ENCODE data around the gene PCDH19.

PCDH19 gene

DNA sequence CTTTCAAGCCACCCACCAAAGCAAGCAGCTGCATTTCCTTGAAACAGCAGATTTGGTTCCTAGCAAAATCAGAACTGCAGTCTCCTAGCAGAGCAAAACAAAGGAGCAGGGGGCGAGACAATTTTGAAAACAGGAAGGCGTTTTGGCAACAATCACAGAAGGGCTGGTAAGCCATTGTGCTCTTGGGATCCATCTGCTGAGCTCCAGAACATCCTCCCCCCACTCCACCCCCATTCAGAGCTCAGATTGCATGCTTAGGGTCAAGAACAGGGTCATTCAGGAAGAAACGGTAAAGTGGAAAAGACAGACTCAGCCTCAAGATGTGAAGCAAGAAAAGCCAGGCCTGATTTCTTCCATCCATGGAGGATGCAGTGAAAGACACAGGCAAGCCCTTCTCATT is 7.6 kb upstream of the PCDH19 start:
- no peaks in the 10 kb centered on the region for H3K36me3 ChIP-seq (ENCODE audit: insufficient read depth, low read length)
- H3K9me2 ChIP-seq (replicated peaks; ENCODE audit: low read depth, low read length): no peaks in the 10 kb centered on the region
- H3K4me2 ChIP-seq (ENCODE audit: low read depth, low read length, poor library complexity, severe bottlenecking): no peak overlapping the region
- H3K27me3 ChIP-seq (ENCODE audit: insufficient read depth, low read length, poor library complexity, severe bottlenecking): no peaks in the 10 kb centered on the region
- H3K79me2 ChIP-seq (ENCODE audit: insufficient read depth, low read length): no peaks in the 10 kb centered on the region
- no peak overlapping the region for H2AFZ ChIP-seq (ENCODE audit: low read length)
- H3K4me3 ChIP-seq (ENCODE audit: low read length, poor library complexity, severe bottlenecking): no peak overlapping the region
- H4K20me1 ChIP-seq (ENCODE audit: insufficient read depth, low read length, poor library complexity, severe bottlenecking): no peaks in the 10 kb centered on the region
- no peaks in the 10 kb centered on the region for H3F3A ChIP-seq (ENCODE audit: low read depth)
- H3K9me3 ChIP-seq (ENCODE audit: insufficient read depth, low read depth, low read length): no peaks in the 10 kb centered on the region
- no peak overlapping the region for H3K9ac ChIP-seq (ENCODE audit: low read depth, low read length, poor library complexity, severe bottlenecking)
- no peaks in the 10 kb centered on the region for H3K4me1 ChIP-seq (ENCODE audit: insufficient read depth, low read length, poor library complexity, severe bottlenecking)
- TF ChIP-seq, protein P1, sequence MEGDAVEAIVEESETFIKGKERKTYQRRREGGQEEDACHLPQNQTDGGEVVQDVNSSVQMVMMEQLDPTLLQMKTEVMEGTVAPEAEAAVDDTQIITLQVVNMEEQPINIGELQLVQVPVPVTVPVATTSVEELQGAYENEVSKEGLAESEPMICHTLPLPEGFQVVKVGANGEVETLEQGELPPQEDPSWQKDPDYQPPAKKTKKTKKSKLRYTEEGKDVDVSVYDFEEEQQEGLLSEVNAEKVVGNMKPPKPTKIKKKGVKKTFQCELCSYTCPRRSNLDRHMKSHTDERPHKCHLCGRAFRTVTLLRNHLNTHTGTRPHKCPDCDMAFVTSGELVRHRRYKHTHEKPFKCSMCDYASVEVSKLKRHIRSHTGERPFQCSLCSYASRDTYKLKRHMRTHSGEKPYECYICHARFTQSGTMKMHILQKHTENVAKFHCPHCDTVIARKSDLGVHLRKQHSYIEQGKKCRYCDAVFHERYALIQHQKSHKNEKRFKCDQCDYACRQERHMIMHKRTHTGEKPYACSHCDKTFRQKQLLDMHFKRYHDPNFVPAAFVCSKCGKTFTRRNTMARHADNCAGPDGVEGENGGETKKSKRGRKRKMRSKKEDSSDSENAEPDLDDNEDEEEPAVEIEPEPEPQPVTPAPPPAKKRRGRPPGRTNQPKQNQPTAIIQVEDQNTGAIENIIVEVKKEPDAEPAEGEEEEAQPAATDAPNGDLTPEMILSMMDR (conservative IDR thresholded peaks at IDR 0.05; ENCODE audit: low read length): no peak
- TF ChIP-seq EZH2phosphoT487 (IDR thresholded peaks at IDR 0.05; ENCODE audit: borderline replicate concordance): no peak

DNA sequence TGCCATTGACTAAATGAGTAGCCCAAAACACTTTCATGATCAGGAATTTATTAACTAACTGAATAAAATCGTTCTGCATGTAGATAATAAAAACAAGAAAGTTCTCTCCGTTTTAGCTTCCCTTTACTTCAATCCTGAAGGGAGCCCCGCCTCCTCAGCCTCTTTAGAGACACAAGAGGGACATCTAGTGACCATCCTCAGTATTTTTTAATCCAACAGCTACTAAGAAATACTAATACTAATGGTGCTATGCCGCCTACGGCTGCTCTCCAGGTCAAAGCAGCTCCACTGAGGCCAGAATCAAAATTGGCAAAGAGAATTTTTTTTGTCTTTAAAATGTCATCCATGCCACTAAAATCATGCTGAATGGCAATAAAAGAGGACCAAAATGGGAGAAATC is 3.2 kb upstream of the PCDH19 start:
- peak overlapping the region; percentile 44 for H3K4me3 ChIP-seq (ENCODE audit: low read length, poor library complexity, severe bottlenecking)
- TF ChIP-seq, protein P1 (conservative IDR thresholded peaks at IDR 0.05; ENCODE audit: low read length): peak; percentile 56
- no peak for TF ChIP-seq EZH2phosphoT487 (IDR thresholded peaks at IDR 0.05; ENCODE audit: borderline replicate concordance)
- no peaks in the 10 kb centered on the region for H3K4me1 ChIP-seq (ENCODE audit: insufficient read depth, low read length, poor library complexity, severe bottlenecking)
- H3K4me2 ChIP-seq (ENCODE audit: low read depth, low read length, poor library complexity, severe bottlenecking): peak overlapping the region; percentile 54
- no peaks in the 10 kb centered on the region for H3K9me3 ChIP-seq (ENCODE audit: insufficient read depth, low read depth, low read length)
- no peaks in the 10 kb centered on the region for H3K79me2 ChIP-seq (ENCODE audit: insufficient read depth, low read length)
- H3K36me3 ChIP-seq (ENCODE audit: insufficient read depth, low read length): no peaks in the 10 kb centered on the region
- H3K9me2 ChIP-seq (replicated peaks; ENCODE audit: low read depth, low read length): no peaks in the 10 kb centered on the region
- H3K9ac ChIP-seq (ENCODE audit: low read depth, low read length, poor library complexity, severe bottlenecking): no peak overlapping the region
- no peaks in the 10 kb centered on the region for H3K27me3 ChIP-seq (ENCODE audit: insufficient read depth, low read length, poor library complexity, severe bottlenecking)
- 0 out of 2 replicates have a peak overlapping the region, but pooled peaks have one; percentile 55 for H2AFZ ChIP-seq (ENCODE audit: low read length)
- no peaks in the 10 kb centered on the region for H4K20me1 ChIP-seq (ENCODE audit: insufficient read depth, low read length, poor library complexity, severe bottlenecking)
- no peaks in the 10 kb centered on the region for H3F3A ChIP-seq (ENCODE audit: low read depth)

DNA sequence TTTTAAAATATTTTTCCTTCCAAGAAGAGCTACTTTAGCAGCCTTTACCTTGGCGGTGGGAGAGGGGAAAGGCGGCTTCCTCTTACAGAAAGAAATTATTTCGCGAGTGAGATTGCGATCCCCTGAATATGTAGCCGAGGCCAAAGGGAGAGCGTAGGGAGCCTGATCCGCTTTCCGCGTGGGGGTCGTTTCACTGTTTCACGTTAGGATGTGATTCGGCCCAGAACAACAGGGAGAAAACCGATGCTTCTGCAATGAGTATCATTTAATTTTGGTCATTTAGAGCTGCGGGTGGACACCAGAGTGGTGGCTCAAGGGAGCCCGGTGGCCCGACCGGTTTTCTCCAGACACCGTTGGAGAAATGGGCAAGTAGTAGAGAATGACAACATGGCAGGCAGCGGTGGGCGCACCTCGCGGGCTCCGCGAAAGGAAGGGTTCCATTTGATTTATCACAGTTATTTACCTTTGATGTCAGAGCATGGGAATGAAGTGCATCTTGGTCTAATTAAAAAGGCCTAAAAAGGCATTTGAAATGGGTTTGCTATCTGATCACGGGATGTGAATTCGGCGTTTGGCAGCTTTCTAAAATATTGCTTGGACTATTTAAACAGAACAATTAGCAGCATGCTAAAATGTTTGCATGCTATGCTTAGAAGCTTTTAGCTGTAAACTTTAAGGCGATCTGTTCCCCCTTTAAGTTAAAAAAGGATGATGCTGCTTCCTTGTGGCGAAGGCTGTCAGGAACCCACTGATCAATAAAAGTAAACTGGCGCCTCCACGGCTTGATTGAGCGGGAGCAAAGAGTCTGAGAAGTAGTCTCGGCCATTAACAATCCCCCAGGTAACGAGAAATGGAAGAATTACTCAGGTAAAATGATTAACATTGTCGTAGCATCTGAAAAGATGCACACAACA is 2.0 kb upstream of the PCDH19 start:
- Histone ChIP-seq H3K9me2 (replicated peaks; ENCODE audit: low read depth, low read length) (no peaks in the 10 kb centered on the region), H3K4me1 (ENCODE audit: insufficient read depth, low read length, poor library complexity, severe bottlenecking) (no peaks in the 10 kb centered on the region), H3K4me3 (ENCODE audit: low read length, poor library complexity, severe bottlenecking) (no peak overlapping the region), H3K4me2 (ENCODE audit: low read depth, low read length, poor library complexity, severe bottlenecking) (no peak overlapping the region), H4K20me1 (ENCODE audit: insufficient read depth, low read length, poor library complexity, severe bottlenecking) (no peaks in the 10 kb centered on the region), H3F3A (ENCODE audit: low read depth) (no peaks in the 10 kb centered on the region), H3K9ac (ENCODE audit: low read depth, low read length, poor library complexity, severe bottlenecking) (no peak overlapping the region), H3K36me3 (ENCODE audit: insufficient read depth, low read length) (no peaks in the 10 kb centered on the region), H3K9me3 (ENCODE audit: insufficient read depth, low read depth, low read length) (no peaks in the 10 kb centered on the region), H3K27me3 (ENCODE audit: insufficient read depth, low read length, poor library complexity, severe bottlenecking) (no peaks in the 10 kb centered on the region), H3K79me2 (ENCODE audit: insufficient read depth, low read length) (no peaks in the 10 kb centered on the region), H2AFZ (ENCODE audit: low read length) (no peak overlapping the region)
- no peak for TF ChIP-seq EZH2phosphoT487 (IDR thresholded peaks at IDR 0.05; ENCODE audit: borderline replicate concordance)
- TF ChIP-seq, protein P1 (conservative IDR thresholded peaks at IDR 0.05; ENCODE audit: low read length): no peak

All from Loucy (cell line).